Activated CD4-positive, alpha-beta T cell treated with anti-CD3 and anti-CD28 coated beads, Interleukin-2, amount 10 ng/mL, durations not matched to agents 24 days and 14 days (primary cell): Measurements from ENCODE around the gene THSD7A. TPM values are rescaled to one million over a fixed set of nuclear protein-coding genes. Genes with fewer than 3 reads are reported as not detected.

Source experiments
- DNase-seq: peaks from one replicate; pipeline ENCODE4 v3.0.0; 2022
- H3K27ac Mint-ChIP-seq: one replicate; pipeline ENCODE4 v1.8.0; 2022; ENCODE audit warnings: mild to moderate bottlenecking, mixed read lengths
- H3K27me3 Mint-ChIP-seq: one replicate; pipeline ENCODE4 v1.8.0; 2022; ENCODE audit warnings: mixed read lengths
- H3K36me3 Mint-ChIP-seq: one replicate; pipeline ENCODE4 v1.8.0; 2022; ENCODE audit warnings: low read depth, mild to moderate bottlenecking, mixed read lengths
- H3K4me1 Mint-ChIP-seq: one replicate; pipeline ENCODE4 v1.8.0; 2021; ENCODE audit warnings: mixed read lengths
- H3K4me3 Mint-ChIP-seq: one replicate; pipeline ENCODE4 v1.8.0; 2022; ENCODE audit warnings: mild to moderate bottlenecking, moderate library complexity, mixed read lengths
- H3K9me3 Mint-ChIP-seq: one replicate; pipeline ENCODE4 v1.8.0; 2021; ENCODE audit warnings: mixed read lengths
- intact Hi-C: fragments of 100-400 bp; cut with micrococcal nuclease; formaldehyde crosslinking; loops from one replicate; pipeline ENCODE4 v1.15.1; 2023
- total RNA-seq: library from RNA; stranded (reverse); gene quantifications from 2 replicates; pipeline ENCODE4 v1.2.3, GENCODE V29; 2022

The THSD7A gene
- total RNA-seq, 1 donor from 2014 or later: not detected

GRCh38 chr7:11609096-11609670 lies 222.8 kb downstream of the THSD7A start:
- intact Hi-C loops: no loop called here
- DNase-seq: no peak

DNA sequence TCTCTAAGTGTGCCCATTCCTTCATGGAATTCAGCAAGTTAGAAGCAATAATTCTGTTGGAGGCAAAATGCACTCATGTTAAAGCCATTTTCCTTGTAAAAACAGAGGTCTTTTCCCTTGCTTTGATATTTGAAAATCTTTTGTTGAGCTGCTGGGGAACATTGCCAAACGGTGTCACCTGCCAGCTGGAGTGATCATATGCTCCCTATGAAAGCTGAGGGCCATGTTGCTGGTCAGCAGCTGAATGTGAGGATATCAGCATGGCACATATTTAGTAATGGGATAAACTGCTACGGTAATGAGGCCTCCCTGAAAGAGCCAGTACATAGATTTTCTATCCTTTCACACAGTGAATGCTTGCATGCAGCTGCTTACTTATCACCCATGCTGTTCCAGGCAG lies 224.3 kb downstream of the THSD7A start:
- intact Hi-C loops: no loop called here
- no peak for DNase-seq
- Mint-ChIP-seq H3K27me3 (no peaks in the 10 kb centered on the region), H3K27ac (no peak overlapping the region), H3K36me3 (no peaks in the 10 kb centered on the region), H3K4me1 (no peaks in the 10 kb centered on the region), H3K4me3 (no peak overlapping the region), H3K9me3 (no peaks in the 10 kb centered on the region)

More at GRCh38 chr7:11609096-11609670, 222.8 kb downstream of the THSD7A start:
- H3K27me3 Mint-ChIP-seq: no peaks in the 10 kb centered on the region
- no peaks in the 10 kb centered on the region for H3K9me3 Mint-ChIP-seq
- H3K4me1 Mint-ChIP-seq: no peaks in the 10 kb centered on the region
- H3K4me3 Mint-ChIP-seq: no peak overlapping the region
- H3K27ac Mint-ChIP-seq: no peak overlapping the region
- no peaks in the 10 kb centered on the region for H3K36me3 Mint-ChIP-seq

DNA sequence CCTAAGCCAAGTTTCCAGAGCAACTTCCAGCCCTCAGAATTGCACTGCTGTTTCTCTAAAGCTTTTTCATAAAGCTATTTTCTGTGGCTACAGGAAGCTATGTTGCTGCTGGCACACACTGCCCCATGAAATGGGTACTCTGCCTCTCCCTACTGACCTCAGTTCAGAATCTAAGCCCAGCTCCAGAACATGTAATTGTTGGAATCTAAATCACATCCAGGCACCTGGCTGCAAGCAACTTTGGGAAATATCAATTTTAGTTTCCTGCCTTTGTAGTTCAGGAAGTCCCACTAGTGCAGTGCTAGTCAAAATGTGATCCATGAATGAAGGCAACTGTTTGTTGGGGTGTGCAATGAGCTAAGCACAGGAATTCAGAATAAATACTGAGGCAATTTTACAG lies 226.2 kb downstream of the THSD7A start:
- H3K9me3 Mint-ChIP-seq: no peaks in the 10 kb centered on the region
- H3K27me3 Mint-ChIP-seq: no peaks in the 10 kb centered on the region
- no peak for DNase-seq
- H3K4me1 Mint-ChIP-seq: no peaks in the 10 kb centered on the region
- H3K27ac Mint-ChIP-seq: no peak overlapping the region
- no peaks in the 10 kb centered on the region for H3K36me3 Mint-ChIP-seq
- no peak overlapping the region for H3K4me3 Mint-ChIP-seq
- intact Hi-C loops: no loop called here

- Mint-ChIP-seq H3K4me1 (no peaks in the 10 kb centered on the region), H3K4me3 (no peak overlapping the region), H3K36me3 (no peaks in the 10 kb centered on the region), H3K9me3 (no peaks in the 10 kb centered on the region), H3K27ac (no peak overlapping the region), H3K27me3 (no peaks in the 10 kb centered on the region)
- intact Hi-C loops: no loop called here
- DNase-seq: no peak
Observed at GRCh38 chr7:11604505-11604904, 227.5 kb downstream of the THSD7A start.

- Mint-ChIP-seq H3K27ac (no peak overlapping the region), H3K9me3 (no peaks in the 10 kb centered on the region), H3K27me3 (no peaks in the 10 kb centered on the region), H3K4me3 (no peak overlapping the region), H3K4me1 (no peaks in the 10 kb centered on the region), H3K36me3 (no peaks in the 10 kb centered on the region)
- intact Hi-C loops: no loop called here
- DNase-seq: no peak
Observed at GRCh38 chr7:11601761-11602160, 230.2 kb downstream of the THSD7A start.

GRCh38 chr7:11593322-11593721 lies 238.7 kb downstream of the THSD7A start:
- Mint-ChIP-seq H3K27me3 (no peaks in the 10 kb centered on the region), H3K9me3 (no peaks in the 10 kb centered on the region), H3K4me1 (no peaks in the 10 kb centered on the region), H3K27ac (no peak overlapping the region), H3K4me3 (no peak overlapping the region), H3K36me3 (no peaks in the 10 kb centered on the region)
- DNase-seq: no peak
- intact Hi-C loops: no loop called here

GRCh38 chr7:11592699-11593098 lies 239.3 kb downstream of the THSD7A start:
- Mint-ChIP-seq H3K36me3 (no peaks in the 10 kb centered on the region), H3K4me1 (no peaks in the 10 kb centered on the region), H3K4me3 (no peak overlapping the region), H3K9me3 (no peaks in the 10 kb centered on the region), H3K27ac (no peak overlapping the region), H3K27me3 (no peaks in the 10 kb centered on the region)
- intact Hi-C loops: no loop called here
- no peak for DNase-seq

DNA sequence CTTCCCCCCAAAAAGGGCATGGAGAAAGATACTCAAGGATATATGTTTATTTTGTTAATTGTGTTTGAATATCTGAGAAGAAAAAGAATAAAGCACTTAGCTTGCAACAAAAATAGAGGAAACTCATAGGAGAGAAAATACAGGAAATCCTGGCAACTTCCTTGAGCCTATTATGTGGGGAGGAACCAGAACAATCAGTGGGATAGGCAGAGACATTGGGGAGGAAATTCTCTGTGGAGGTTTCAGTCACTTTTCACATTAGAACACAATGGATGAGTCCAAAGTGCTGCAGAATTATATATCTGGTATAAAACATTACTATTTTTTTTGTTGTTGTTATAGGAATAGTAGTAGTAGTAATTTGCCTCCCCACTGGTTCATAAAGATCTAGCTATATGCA lies 240.1 kb downstream of the THSD7A start:
- no peak for DNase-seq
- Mint-ChIP-seq H3K27me3 (no peaks in the 10 kb centered on the region), H3K4me1 (no peaks in the 10 kb centered on the region), H3K4me3 (no peak overlapping the region), H3K9me3 (no peaks in the 10 kb centered on the region), H3K27ac (no peak overlapping the region), H3K36me3 (no peaks in the 10 kb centered on the region)
- intact Hi-C loops: no loop called here

DNA sequence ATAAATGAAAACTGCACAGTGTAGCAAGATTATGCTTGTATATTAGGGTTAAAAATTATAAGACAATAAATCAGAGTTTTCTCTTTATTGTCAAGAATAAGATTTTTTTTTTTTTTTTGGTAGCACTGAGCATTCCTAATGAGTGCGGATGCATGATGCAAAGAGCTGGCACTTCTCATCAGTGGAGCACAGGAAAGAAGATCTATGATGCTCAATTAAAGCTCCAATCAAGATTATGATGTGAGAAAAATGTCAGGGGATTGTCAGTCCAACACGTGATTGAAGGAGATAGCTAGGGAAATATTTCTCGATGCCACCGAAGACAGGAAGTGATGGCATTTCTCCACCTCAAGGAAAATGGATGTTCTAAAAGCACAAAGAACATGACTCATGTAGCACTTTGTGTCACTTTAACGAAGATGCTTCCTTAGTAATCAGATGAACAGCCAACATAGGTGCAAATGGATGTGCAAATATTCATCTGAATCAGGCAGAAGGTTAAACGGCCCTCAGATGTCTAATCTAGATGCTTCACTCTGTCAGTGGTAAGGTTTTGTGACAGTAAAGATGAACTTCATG lies 240.9 kb downstream of the THSD7A start:
- no peaks in the 10 kb centered on the region for H3K4me1 Mint-ChIP-seq
- no peak for DNase-seq
- no peak overlapping the region for H3K4me3 Mint-ChIP-seq
- H3K9me3 Mint-ChIP-seq: no peaks in the 10 kb centered on the region
- H3K36me3 Mint-ChIP-seq: no peaks in the 10 kb centered on the region
- H3K27ac Mint-ChIP-seq: no peak overlapping the region
- intact Hi-C loops: no loop called here
- H3K27me3 Mint-ChIP-seq: no peaks in the 10 kb centered on the region

DNA sequence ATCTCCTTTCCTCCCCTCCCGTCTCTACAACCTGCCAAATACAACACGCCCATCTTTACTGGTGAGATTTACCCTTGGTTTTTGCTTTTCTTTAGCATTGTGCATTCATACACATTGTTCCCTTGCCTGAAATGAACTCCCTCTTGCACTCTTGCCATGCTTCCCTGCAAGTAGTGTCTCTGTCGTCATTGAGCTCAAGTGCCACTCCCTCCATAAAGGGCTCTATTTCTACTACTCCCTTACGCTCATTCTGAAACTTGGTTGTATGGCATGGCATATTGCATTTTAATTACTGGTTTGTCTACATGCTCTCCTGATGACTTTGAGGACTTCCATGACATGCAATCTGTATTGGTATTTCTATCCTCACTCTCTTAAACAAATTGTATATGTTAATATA lies 242.7 kb downstream of the THSD7A start:
- no peaks in the 10 kb centered on the region for H3K36me3 Mint-ChIP-seq
- H3K4me1 Mint-ChIP-seq: no peaks in the 10 kb centered on the region
- no peak overlapping the region for H3K4me3 Mint-ChIP-seq
- no peaks in the 10 kb centered on the region for H3K27me3 Mint-ChIP-seq
- intact Hi-C loops: no loop called here
- no peak overlapping the region for H3K27ac Mint-ChIP-seq
- DNase-seq: no peak
- no peaks in the 10 kb centered on the region for H3K9me3 Mint-ChIP-seq

- no peaks in the 10 kb centered on the region for H3K9me3 Mint-ChIP-seq
- H3K4me3 Mint-ChIP-seq: no peak overlapping the region
- no peaks in the 10 kb centered on the region for H3K36me3 Mint-ChIP-seq
- intact Hi-C loops: no loop called here
- H3K4me1 Mint-ChIP-seq: no peaks in the 10 kb centered on the region
- H3K27me3 Mint-ChIP-seq: no peaks in the 10 kb centered on the region
- DNase-seq: no peak
- no peak overlapping the region for H3K27ac Mint-ChIP-seq
Observed at GRCh38 chr7:11587814-11588213, 244.2 kb downstream of the THSD7A start.

DNA sequence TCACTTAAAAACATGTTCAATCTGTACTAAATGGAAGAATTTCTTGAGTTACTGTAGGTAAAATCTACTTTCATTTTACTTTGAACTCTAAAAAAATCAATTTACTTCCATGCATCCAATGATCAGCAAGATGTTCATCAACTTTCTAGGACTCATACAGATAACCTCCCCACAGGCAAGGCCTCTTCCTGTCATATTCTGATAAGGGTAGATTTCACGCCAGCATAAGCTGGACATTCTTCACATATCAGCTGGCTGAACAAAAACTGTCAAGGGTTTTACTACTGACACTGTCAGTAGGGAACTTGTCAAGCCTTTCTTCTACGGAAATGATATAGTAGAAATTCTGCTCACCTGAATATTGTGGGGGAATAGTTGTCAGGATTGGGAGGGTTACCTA lies 244.9 kb downstream of the THSD7A start:
- Mint-ChIP-seq H3K4me1 (no peaks in the 10 kb centered on the region), H3K36me3 (no peaks in the 10 kb centered on the region), H3K9me3 (no peaks in the 10 kb centered on the region), H3K27me3 (no peaks in the 10 kb centered on the region), H3K4me3 (no peak overlapping the region), H3K27ac (no peak overlapping the region)
- no peak for DNase-seq
- intact Hi-C loops: no loop called here

DNA sequence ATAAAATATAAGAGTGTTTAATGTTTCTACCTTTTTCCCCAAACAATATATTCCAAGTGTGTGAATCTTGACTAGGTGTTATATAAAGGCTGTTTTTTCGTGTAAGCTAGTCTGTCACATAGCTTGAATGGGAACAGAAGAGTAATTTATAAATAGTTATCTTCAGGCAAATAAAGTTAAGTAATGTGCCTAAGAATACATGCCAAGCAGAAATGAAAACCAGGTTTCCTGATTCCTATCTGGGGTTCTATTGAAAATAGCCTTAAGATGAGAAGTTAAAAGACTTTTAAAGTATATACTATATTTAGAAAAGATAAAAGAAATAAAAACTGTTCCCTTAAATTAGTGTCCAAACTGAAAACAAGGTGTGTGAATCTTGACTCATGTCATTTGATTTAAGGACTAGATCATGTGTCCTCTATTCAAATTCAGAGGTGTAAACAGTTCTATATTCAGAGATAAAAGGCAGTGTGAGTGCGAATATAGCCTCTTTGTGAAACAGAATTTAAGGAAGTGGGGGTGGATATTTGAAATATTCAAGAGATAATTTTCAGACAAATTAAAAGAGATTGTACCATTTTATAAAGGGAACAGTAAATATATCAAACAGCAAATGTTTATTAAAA lies 247.5 kb downstream of the THSD7A start:
- no peak for DNase-seq
- Mint-ChIP-seq H3K4me3 (no peak overlapping the region), H3K9me3 (no peaks in the 10 kb centered on the region), H3K27me3 (no peaks in the 10 kb centered on the region), H3K4me1 (no peaks in the 10 kb centered on the region), H3K27ac (no peak overlapping the region), H3K36me3 (no peaks in the 10 kb centered on the region)
- intact Hi-C loops: no loop called here

- Mint-ChIP-seq H3K4me1 (no peaks in the 10 kb centered on the region), H3K27me3 (no peaks in the 10 kb centered on the region), H3K36me3 (no peaks in the 10 kb centered on the region), H3K27ac (no peak overlapping the region), H3K9me3 (no peaks in the 10 kb centered on the region), H3K4me3 (no peak overlapping the region)
- no peak for DNase-seq
- intact Hi-C loops: no loop called here
Observed at GRCh38 chr7:11579141-11579540, 252.9 kb downstream of the THSD7A start.

- Mint-ChIP-seq H3K27ac (no peak overlapping the region), H3K4me1 (no peaks in the 10 kb centered on the region), H3K4me3 (no peak overlapping the region), H3K27me3 (no peaks in the 10 kb centered on the region), H3K9me3 (no peaks in the 10 kb centered on the region), H3K36me3 (no peaks in the 10 kb centered on the region)
- intact Hi-C loops: no loop called here
- DNase-seq: no peak
Observed at GRCh38 chr7:11576310-11576709, 255.7 kb downstream of the THSD7A start.
